ENCODE data around the gene BMP7.

The BMP7 gene

DNA sequence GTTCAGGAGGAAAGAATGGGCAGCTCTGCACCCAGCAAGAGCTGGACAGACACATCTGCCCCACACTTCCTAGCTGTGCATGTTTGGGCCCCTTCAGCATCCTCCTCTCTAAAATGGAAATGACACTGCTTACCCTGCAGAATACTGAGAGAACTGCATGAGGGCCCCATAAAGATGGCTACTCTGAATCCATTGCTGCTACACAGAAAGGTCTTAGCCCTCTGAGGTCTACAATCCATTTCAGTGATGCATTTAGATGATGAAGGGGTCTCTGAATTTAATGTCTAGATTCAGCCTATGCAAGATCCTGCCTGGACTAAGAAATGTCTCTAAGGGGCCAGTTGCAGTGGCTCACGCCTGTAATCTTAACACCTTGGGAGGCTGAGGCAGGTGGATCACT lies 11.3 kb downstream of the BMP7 start (continued):
- TF ChIP-seq GLIS3 (CRISPR knock-in tag; IDR thresholded peaks at IDR 0.05) (no peak), RARB (CRISPR knock-in tag; IDR thresholded peaks at IDR 0.05) (no peak), TOX (CRISPR knock-in tag; IDR thresholded peaks at IDR 0.05; ENCODE audit: borderline replicate concordance) (no peak), PPARA (CRISPR knock-in tag; IDR thresholded peaks at IDR 0.05; ENCODE audit: borderline replicate concordance) (no peak), ZNF70 (CRISPR knock-in tag; IDR thresholded peaks at IDR 0.05) (no peak), ESRRG (CRISPR knock-in tag; IDR thresholded peaks at IDR 0.05) (no peak), ZNF565 (CRISPR knock-in tag; conservative IDR thresholded peaks at IDR 0.05; ENCODE audit: low read depth) (no peak)
- TF ChIP-seq, protein P1, sequence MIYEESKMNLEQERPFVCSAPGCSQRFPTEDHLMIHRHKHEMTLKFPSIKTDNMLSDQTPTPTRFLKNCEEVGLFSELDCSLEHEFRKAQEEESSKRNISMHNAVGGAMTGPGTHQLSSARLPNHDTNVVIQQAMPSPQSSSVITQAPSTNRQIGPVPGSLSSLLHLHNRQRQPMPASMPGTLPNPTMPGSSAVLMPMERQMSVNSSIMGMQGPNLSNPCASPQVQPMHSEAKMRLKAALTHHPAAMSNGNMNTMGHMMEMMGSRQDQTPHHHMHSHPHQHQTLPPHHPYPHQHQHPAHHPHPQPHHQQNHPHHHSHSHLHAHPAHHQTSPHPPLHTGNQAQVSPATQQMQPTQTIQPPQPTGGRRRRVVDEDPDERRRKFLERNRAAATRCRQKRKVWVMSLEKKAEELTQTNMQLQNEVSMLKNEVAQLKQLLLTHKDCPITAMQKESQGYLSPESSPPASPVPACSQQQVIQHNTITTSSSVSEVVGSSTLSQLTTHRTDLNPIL (CRISPR knock-in tag; IDR thresholded peaks at IDR 0.05; ENCODE audit: low read depth), result no peak

DNA sequence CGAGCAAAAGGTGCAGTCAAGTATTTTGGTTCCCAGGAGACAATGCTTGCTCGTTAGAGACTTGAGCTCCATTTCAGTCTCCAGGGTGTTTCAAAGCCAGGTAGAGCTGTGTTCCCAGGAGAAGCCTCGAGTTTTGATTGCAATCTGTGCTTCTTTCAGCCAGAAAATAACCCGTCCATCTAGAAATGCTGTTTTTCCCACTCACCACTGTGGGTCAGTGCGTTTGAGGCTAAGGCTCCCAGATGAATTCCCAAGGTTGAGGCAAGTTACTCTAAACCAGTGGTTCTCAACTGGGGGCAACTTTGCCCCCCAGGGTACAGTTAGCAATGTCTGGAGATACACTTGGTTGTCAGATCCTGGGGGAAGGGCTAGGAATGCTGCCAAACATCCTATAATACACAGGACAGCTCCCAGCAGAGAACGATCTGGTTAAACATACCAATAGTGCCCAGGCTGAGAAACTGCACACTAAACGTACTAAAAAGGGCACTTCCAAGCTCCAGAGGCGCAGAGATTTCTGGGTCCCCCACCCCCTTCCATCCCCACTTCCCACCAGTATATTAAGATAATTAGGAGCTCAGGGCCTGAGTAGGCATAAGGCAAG lies 13.8 kb downstream of the BMP7 start:
- TF ChIP-seq PPARA (CRISPR knock-in tag; IDR thresholded peaks at IDR 0.05; ENCODE audit: borderline replicate concordance) (no peak), ZFP3 (CRISPR knock-in tag; IDR thresholded peaks at IDR 0.05) (no peak), ISL1 (CRISPR knock-in tag; IDR thresholded peaks at IDR 0.05) (no peak), GLIS3 (CRISPR knock-in tag; IDR thresholded peaks at IDR 0.05) (no peak), OSR1 (CRISPR knock-in tag; IDR thresholded peaks at IDR 0.05) (no peak), SNAI2 (CRISPR knock-in tag; IDR thresholded peaks at IDR 0.05) (no peak), TOX (CRISPR knock-in tag; IDR thresholded peaks at IDR 0.05; ENCODE audit: borderline replicate concordance) (no peak), ARNTL (CRISPR knock-in tag; IDR thresholded peaks at IDR 0.05; ENCODE audit: borderline replicate concordance, low read depth) (no peak), ZFP30 (CRISPR knock-in tag; IDR thresholded peaks at IDR 0.05) (no peak), ZNF70 (CRISPR knock-in tag; IDR thresholded peaks at IDR 0.05) (no peak), ZNF8 (CRISPR knock-in tag; IDR thresholded peaks at IDR 0.05) (no peak), TCF4 (CRISPR knock-in tag; IDR thresholded peaks at IDR 0.05; ENCODE audit: borderline replicate concordance) (no peak), CSDC2 (CRISPR knock-in tag; IDR thresholded peaks at IDR 0.05) (no peak), BACH2 (CRISPR knock-in tag; IDR thresholded peaks at IDR 0.05; ENCODE audit: borderline replicate concordance) (no peak), RARB (CRISPR knock-in tag; IDR thresholded peaks at IDR 0.05) (no peak), ZNF565 (CRISPR knock-in tag; conservative IDR thresholded peaks at IDR 0.05; ENCODE audit: low read depth) (no peak), ESRRG (CRISPR knock-in tag; IDR thresholded peaks at IDR 0.05) (no peak)
- TF ChIP-seq, protein P2, sequence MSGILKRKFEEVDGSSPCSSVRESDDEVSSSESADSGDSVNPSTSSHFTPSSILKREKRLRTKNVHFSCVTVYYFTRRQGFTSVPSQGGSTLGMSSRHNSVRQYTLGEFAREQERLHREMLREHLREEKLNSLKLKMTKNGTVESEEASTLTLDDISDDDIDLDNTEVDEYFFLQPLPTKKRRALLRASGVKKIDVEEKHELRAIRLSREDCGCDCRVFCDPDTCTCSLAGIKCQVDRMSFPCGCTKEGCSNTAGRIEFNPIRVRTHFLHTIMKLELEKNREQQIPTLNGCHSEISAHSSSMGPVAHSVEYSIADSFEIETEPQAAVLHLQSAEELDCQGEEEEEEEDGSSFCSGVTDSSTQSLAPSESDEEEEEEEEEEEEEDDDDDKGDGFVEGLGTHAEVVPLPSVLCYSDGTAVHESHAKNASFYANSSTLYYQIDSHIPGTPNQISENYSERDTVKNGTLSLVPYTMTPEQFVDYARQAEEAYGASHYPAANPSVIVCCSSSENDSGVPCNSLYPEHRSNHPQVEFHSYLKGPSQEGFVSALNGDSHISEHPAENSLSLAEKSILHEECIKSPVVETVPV (CRISPR knock-in tag; IDR thresholded peaks at IDR 0.05), result no peak
- TF ChIP-seq, protein P3, sequence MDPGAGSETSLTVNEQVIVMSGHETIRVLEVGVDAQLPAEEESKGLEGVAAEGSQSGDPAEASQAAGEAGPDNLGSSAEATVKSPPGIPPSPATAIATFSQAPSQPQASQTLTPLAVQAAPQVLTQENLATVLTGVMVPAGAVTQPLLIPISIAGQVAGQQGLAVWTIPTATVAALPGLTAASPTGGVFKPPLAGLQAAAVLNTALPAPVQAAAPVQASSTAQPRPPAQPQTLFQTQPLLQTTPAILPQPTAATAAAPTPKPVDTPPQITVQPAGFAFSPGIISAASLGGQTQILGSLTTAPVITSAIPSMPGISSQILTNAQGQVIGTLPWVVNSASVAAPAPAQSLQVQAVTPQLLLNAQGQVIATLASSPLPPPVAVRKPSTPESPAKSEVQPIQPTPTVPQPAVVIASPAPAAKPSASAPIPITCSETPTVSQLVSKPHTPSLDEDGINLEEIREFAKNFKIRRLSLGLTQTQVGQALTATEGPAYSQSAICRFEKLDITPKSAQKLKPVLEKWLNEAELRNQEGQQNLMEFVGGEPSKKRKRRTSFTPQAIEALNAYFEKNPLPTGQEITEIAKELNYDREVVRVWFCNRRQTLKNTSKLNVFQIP (CRISPR knock-in tag; IDR thresholded peaks at IDR 0.05; ENCODE audit: borderline replicate concordance, low read depth), result no peak
- TF ChIP-seq, protein P4, sequence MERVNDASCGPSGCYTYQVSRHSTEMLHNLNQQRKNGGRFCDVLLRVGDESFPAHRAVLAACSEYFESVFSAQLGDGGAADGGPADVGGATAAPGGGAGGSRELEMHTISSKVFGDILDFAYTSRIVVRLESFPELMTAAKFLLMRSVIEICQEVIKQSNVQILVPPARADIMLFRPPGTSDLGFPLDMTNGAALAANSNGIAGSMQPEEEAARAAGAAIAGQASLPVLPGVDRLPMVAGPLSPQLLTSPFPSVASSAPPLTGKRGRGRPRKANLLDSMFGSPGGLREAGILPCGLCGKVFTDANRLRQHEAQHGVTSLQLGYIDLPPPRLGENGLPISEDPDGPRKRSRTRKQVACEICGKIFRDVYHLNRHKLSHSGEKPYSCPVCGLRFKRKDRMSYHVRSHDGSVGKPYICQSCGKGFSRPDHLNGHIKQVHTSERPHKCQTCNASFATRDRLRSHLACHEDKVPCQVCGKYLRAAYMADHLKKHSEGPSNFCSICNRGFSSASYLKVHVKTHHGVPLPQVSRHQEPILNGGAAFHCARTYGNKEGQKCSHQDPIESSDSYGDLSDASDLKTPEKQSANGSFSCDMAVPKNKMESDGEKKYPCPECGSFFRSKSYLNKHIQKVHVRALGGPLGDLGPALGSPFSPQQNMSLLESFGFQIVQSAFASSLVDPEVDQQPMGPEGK (CRISPR knock-in tag; IDR thresholded peaks at IDR 0.05; ENCODE audit: borderline replicate concordance), result no peak
- no peak for ATAC-seq

DNA sequence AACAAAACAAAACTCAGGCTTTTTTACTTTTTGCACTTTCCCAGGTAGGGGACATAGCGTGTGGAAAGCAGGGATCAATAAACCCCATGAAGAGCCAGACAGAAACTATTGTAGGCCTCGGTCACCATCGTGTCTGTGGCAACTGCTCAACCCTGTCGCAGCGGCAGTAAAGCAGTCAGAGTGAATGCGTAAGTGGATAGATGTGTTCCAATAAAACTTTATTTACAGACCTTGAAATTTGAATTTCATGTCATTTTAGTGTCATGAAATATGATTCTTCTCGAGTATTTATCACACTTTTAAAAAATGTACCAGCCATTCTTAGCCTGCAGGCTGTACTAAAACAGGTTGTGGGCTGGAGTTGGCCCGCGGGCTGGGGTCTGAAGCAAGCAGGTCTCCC lies 14.5 kb downstream of the BMP7 start:
- ATAC-seq, result no peak
- TF ChIP-seq ZC3H10 (CRISPR knock-in tag; IDR thresholded peaks at IDR 0.05) (no peak), ARNTL (CRISPR knock-in tag; IDR thresholded peaks at IDR 0.05; ENCODE audit: borderline replicate concordance, low read depth) (no peak), CSDC2 (CRISPR knock-in tag; IDR thresholded peaks at IDR 0.05) (no peak), TOX (CRISPR knock-in tag; IDR thresholded peaks at IDR 0.05; ENCODE audit: borderline replicate concordance) (no peak), ZNF565 (CRISPR knock-in tag; conservative IDR thresholded peaks at IDR 0.05; ENCODE audit: low read depth) (no peak), ZNF70 (CRISPR knock-in tag; IDR thresholded peaks at IDR 0.05) (no peak), ISL1 (CRISPR knock-in tag; IDR thresholded peaks at IDR 0.05) (no peak), ZFP30 (CRISPR knock-in tag; IDR thresholded peaks at IDR 0.05) (no peak), PPARA (CRISPR knock-in tag; IDR thresholded peaks at IDR 0.05; ENCODE audit: borderline replicate concordance) (no peak)
- TF ChIP-seq, protein P4 (CRISPR knock-in tag; IDR thresholded peaks at IDR 0.05; ENCODE audit: borderline replicate concordance), result no peak
- TF ChIP-seq, protein P5, sequence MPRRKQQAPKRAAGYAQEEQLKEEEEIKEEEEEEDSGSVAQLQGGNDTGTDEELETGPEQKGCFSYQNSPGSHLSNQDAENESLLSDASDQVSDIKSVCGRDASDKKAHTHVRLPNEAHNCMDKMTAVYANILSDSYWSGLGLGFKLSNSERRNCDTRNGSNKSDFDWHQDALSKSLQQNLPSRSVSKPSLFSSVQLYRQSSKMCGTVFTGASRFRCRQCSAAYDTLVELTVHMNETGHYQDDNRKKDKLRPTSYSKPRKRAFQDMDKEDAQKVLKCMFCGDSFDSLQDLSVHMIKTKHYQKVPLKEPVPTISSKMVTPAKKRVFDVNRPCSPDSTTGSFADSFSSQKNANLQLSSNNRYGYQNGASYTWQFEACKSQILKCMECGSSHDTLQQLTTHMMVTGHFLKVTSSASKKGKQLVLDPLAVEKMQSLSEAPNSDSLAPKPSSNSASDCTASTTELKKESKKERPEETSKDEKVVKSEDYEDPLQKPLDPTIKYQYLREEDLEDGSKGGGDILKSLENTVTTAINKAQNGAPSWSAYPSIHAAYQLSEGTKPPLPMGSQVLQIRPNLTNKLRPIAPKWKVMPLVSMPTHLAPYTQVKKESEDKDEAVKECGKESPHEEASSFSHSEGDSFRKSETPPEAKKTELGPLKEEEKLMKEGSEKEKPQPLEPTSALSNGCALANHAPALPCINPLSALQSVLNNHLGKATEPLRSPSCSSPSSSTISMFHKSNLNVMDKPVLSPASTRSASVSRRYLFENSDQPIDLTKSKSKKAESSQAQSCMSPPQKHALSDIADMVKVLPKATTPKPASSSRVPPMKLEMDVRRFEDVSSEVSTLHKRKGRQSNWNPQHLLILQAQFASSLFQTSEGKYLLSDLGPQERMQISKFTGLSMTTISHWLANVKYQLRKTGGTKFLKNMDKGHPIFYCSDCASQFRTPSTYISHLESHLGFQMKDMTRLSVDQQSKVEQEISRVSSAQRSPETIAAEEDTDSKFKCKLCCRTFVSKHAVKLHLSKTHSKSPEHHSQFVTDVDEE (CRISPR knock-in tag; IDR thresholded peaks at IDR 0.05), result no peak
